SK-N-SH (cell line): Measurements from ENCODE around the gene PRKRIP1. TPM values are rescaled to one million over a fixed set of nuclear protein-coding genes. Genes with fewer than 3 reads are reported as not detected.

Source experiments
- CTCF ChIA-PET: fragments of 300-600, 350-600 bp; formaldehyde crosslinking; extraction: SDS; loops from one replicate; lab custom pipeline; 2021; lab: Yijun Ruan, JAX
- POLR2A ChIA-PET: fragments of 350-600 bp; sonication (Branson Sonifier 250); formaldehyde crosslinking; extraction: SDS; loops from one replicate; lab custom pipeline; 2020; ENCODE audit warnings: antibody characterized with exemption, inconsistent platforms; lab: Yijun Ruan, JAX
- DNase-seq: peaks from one replicate; pipeline ENCODE4 v3.0.0; 2012
- H2AFZ ChIP-seq: fragments of 200-600 bp; sonication (generic); 2 replicates; pipeline ENCODE4 v1.8.1; 2016; ENCODE audit warnings: antibody characterized with exemption, mild to moderate bottlenecking, low read depth
- H3F3A ChIP-seq: fragments of 200-600 bp; sonication (generic); replicated peaks from 2 replicates; pipeline ENCODE3; 2016; ENCODE audit warnings: antibody characterized with exemption, mild to moderate bottlenecking; ENCODE audit not compliant: insufficient read depth
- H3K27ac ChIP-seq, 2 experiments: fragments of 200-500 bp in 1 of 2; fragments of 200-600 bp in 1 of 2; sonication (Bioruptor generic) in 1 of 2; sonication (generic), shearing (Covaris generic) in 1 of 2; 2 replicates each; pipeline versions ENCODE4 v1.5.1 to v1.6.1; 2014 to 2016; ENCODE audit warnings: low read depth in 2 of 2, inconsistent platforms in 1 of 2, low read length in 1 of 2, mild to moderate bottlenecking in 1 of 2, mixed read lengths in 1 of 2
- H3K27me3 ChIP-seq: fragments of 200-600 bp; sonication (generic), shearing (Covaris generic); 2 replicates; pipeline ENCODE4 v1.6.1; 2016; ENCODE audit warnings: mixed run types; ENCODE audit not compliant: insufficient read depth
- H3K36me3 ChIP-seq, 2 experiments: fragments of 200-500 bp in 1 of 2; fragments of 200-600 bp in 1 of 2; sonication (Bioruptor generic) in 1 of 2; sonication (generic) in 1 of 2; replicated peaks in 1 of 2; 2 replicates each; pipeline versions ENCODE3 to v1.5.1; 2014 to 2016; ENCODE audit warnings: low read length in 1 of 2, mild to moderate bottlenecking in 1 of 2; ENCODE audit not compliant: insufficient read depth in 2 of 2, control insufficient read depth in 1 of 2
- H3K4me1 ChIP-seq, 2 experiments: fragments of 200-500 bp in 1 of 2; fragments of 200-600 bp in 1 of 2; sonication (Bioruptor generic) in 1 of 2; sonication (generic), shearing (Covaris generic) in 1 of 2; 2 replicates each; pipeline versions ENCODE4 v1.5.1 to v1.6.1; 2014 to 2016; ENCODE audit warnings: low read depth in 1 of 2, low read length in 1 of 2, mixed run types in 1 of 2; ENCODE audit not compliant: insufficient read depth in 2 of 2, control insufficient read depth in 1 of 2
- H3K4me2 ChIP-seq: fragments of 200-600 bp; sonication (generic), shearing (Covaris generic); 2 replicates; pipeline ENCODE4 v1.6.1; 2017; ENCODE audit warnings: mixed run types
- H3K4me3 ChIP-seq, 2 experiments: fragments of 200-500 bp in 1 of 2; fragments of 200-600 bp in 1 of 2; sonication (Bioruptor generic) in 1 of 2; sonication (generic), shearing (Covaris generic) in 1 of 2; 2 replicates each; pipeline versions ENCODE4 v1.5.1 to v1.8.1; 2014 to 2016; ENCODE audit warnings: low read depth in 2 of 2, inconsistent platforms in 1 of 2, low read length in 1 of 2, mild to moderate bottlenecking in 1 of 2, mixed read lengths in 1 of 2, moderate library complexity in 1 of 2
- H3K79me2 ChIP-seq: fragments of 200-600 bp; sonication (generic); 2 replicates; pipeline ENCODE4 v1.8.1; 2017; ENCODE audit warnings: mild to moderate bottlenecking; ENCODE audit not compliant: insufficient read depth
- H3K9ac ChIP-seq: fragments of 200-600 bp; sonication (generic); 2 replicates; pipeline ENCODE4 v1.6.1; 2017; ENCODE audit warnings: mixed run types
- H3K9me2 ChIP-seq: fragments of 200-600 bp; sonication (generic); 2 replicates; pipeline ENCODE4 v1.6.1; 2017; ENCODE audit warnings: mixed run types
- H3K9me3 ChIP-seq: fragments of 200-600 bp; sonication (generic); 2 replicates; pipeline ENCODE4 v1.6.1; 2017; ENCODE audit warnings: mixed run types, mild to moderate bottlenecking, moderate library complexity
- H4K20me1 ChIP-seq: fragments of 200-600 bp; sonication (generic); 2 replicates; pipeline ENCODE4 v1.6.1; 2017; ENCODE audit warnings: mild to moderate bottlenecking, mixed run types; ENCODE audit not compliant: insufficient read depth
- EP300 ChIP-seq, 2 experiments: IDR thresholded peaks; 2 replicates each; pipeline versions ENCODE4 v1.4.0 to v1.6.1; 2012; ENCODE audit warnings: borderline replicate concordance in 1 of 2, low read depth in 1 of 2, low read length in 1 of 2
- FOXJ3 ChIP-seq: sonication (generic); formaldehyde crosslinking; IDR thresholded peaks from 2 replicates; pipeline ENCODE4 v1.5.1; 2020; ENCODE audit warnings: mild to moderate bottlenecking, missing genetic modification reagents
- GATA2 ChIP-seq: sonication (generic); formaldehyde crosslinking; IDR thresholded peaks from 2 replicates; pipeline ENCODE4 v1.5.0; 2020; ENCODE audit warnings: mild to moderate bottlenecking, missing genetic modification reagents
- JUND ChIP-seq: IDR thresholded peaks from 2 replicates; pipeline ENCODE4 v1.4.0; 2012
- MXI1 ChIP-seq: IDR thresholded peaks from 2 replicates; pipeline ENCODE4 v1.6.1; 2012; ENCODE audit warnings: mild to moderate bottlenecking, low read depth, low read length, improper control_type of control experiment
- NFIC ChIP-seq: IDR thresholded peaks from 2 replicates; pipeline ENCODE4 v1.4.0; 2012; ENCODE audit warnings: borderline replicate concordance
- RCOR1 ChIP-seq: fragments of 150-350 bp; IDR thresholded peaks from 2 replicates; pipeline ENCODE4 v1.6.1; 2017; ENCODE audit warnings: antibody characterized with exemption, low read length
- RFX5 ChIP-seq: IDR thresholded peaks from 2 replicates; pipeline ENCODE4 v1.6.1; 2012; ENCODE audit warnings: mild to moderate bottlenecking, improper control_type of control experiment, low read length
- SIN3A ChIP-seq: IDR thresholded peaks from 2 replicates; pipeline ENCODE4 v1.6.1; 2012; ENCODE audit warnings: low read depth, mild to moderate bottlenecking, low read length, moderate library complexity, borderline replicate concordance
- SMC3 ChIP-seq: IDR thresholded peaks from 2 replicates; pipeline ENCODE4 v1.6.1; 2012; ENCODE audit warnings: low read depth, low read length, improper control_type of control experiment
- TCF12 ChIP-seq: IDR thresholded peaks from 2 replicates; pipeline ENCODE4 v1.4.0; 2012
- USF1 ChIP-seq: IDR thresholded peaks from 2 replicates; pipeline ENCODE4 v1.4.0; 2012; ENCODE audit warnings: low read depth, borderline replicate concordance
- ZBTB33 ChIP-seq: IDR thresholded peaks from 2 replicates; pipeline ENCODE4 v1.4.0; 2012; ENCODE audit warnings: low read depth, borderline replicate concordance
- WGBS: methylation state at CpG from one replicate; pipeline ENCODE4 v1.1.6; 2017; ENCODE audit warnings: low lambda C conversion rate; 5-methylcytosine and 5-hydroxymethylcytosine counted together
- polyA plus RNA-seq, 3 experiments: library from polyadenylated mRNA; depleted of rRNA; stranded (reverse); fragments of >200 nt; gene quantifications; 2 replicates each; pipeline ENCODE4 v1.2.3, GENCODE V29; 2012
- TF ChIP-seq, protein P1 (sequence below): IDR thresholded peaks from 2 replicates; pipeline ENCODE4 v1.4.0; 2012; ENCODE audit warnings: low read depth
- TF ChIP-seq, protein P2 (sequence below): IDR thresholded peaks from 2 replicates; pipeline ENCODE4 v1.6.1; 2012; ENCODE audit warnings: mild to moderate bottlenecking, low read depth, low read length, moderate library complexity
- TF ChIP-seq, protein P3 (sequence below): fragments of 150-350 bp; IDR thresholded peaks from 2 replicates; pipeline ENCODE4 v1.6.1; 2017; ENCODE audit warnings: antibody characterized with exemption, low read length, low read depth, borderline replicate concordance

Gene PRKRIP1
- polyA plus RNA-seq, 1 of the 3 experiments (the other 2 are of a cell fraction), result 41.2 TPM

DNA sequence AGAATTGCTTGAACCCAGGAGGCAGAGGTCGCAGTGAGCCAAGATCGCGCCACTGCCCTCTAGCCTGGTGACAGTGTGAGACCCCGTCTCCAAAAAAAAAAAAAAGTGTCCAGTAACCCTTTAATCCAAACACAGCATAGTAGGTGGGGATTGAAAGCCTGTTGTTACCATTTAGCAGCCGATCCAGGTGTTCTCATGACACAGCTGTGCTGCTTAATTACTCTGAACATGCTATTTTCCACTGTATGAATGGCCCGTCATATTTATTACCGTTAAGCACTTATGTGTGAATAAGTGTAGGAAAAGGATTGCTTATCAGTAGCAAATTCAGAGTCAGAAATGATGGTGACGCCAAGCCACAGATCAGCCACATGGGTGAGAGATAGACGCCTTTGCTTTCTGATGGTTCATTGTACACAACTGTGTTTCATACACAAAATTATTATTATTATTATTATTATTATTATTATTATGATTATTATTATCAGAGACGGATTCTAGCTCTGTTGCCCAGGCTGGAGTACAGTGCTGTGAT, 25.6 kb downstream of the PRKRIP1 start:
- Histone ChIP-seq H3K4me2 (no peak overlapping the region), H3K9ac (no peak overlapping the region), H4K20me1 (no peaks in the 10 kb centered on the region), H3K9me3 (no peaks in the 10 kb centered on the region), H3K9me2 (no peaks in the 10 kb centered on the region), H2AFZ (no peak overlapping the region), H3F3A (no peaks in the 10 kb centered on the region), H3K4me1 (no peaks in the 10 kb centered on the region), H3K27ac (no peak overlapping the region), H3K4me3 (no peak overlapping the region), H3K27me3 (no peaks in the 10 kb centered on the region), H3K79me2 (peaks cover 21% of the 10 kb centered on the region; the same call in 1 of the 2 replicates), H3K36me3 (peaks cover 48 to 51% of the 10 kb centered on the region in 2 experiments)
- WGBS, result 97% methylated on average over 10 of the region's 10 CpGs
- TF ChIP-seq, protein P1, sequence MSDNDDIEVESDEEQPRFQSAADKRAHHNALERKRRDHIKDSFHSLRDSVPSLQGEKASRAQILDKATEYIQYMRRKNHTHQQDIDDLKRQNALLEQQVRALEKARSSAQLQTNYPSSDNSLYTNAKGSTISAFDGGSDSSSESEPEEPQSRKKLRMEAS, result no peak
- TF ChIP-seq, protein P2, sequence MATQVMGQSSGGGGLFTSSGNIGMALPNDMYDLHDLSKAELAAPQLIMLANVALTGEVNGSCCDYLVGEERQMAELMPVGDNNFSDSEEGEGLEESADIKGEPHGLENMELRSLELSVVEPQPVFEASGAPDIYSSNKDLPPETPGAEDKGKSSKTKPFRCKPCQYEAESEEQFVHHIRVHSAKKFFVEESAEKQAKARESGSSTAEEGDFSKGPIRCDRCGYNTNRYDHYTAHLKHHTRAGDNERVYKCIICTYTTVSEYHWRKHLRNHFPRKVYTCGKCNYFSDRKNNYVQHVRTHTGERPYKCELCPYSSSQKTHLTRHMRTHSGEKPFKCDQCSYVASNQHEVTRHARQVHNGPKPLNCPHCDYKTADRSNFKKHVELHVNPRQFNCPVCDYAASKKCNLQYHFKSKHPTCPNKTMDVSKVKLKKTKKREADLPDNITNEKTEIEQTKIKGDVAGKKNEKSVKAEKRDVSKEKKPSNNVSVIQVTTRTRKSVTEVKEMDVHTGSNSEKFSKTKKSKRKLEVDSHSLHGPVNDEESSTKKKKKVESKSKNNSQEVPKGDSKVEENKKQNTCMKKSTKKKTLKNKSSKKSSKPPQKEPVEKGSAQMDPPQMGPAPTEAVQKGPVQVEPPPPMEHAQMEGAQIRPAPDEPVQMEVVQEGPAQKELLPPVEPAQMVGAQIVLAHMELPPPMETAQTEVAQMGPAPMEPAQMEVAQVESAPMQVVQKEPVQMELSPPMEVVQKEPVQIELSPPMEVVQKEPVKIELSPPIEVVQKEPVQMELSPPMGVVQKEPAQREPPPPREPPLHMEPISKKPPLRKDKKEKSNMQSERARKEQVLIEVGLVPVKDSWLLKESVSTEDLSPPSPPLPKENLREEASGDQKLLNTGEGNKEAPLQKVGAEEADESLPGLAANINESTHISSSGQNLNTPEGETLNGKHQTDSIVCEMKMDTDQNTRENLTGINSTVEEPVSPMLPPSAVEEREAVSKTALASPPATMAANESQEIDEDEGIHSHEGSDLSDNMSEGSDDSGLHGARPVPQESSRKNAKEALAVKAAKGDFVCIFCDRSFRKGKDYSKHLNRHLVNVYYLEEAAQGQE, result no peak
- no peak for TF ChIP-seq JUND
- TF ChIP-seq ZBTB33, result no peak
- no peak for TF ChIP-seq SIN3A
- no peak for TF ChIP-seq SMC3
- no peak for TF ChIP-seq MXI1
- no peak for TF ChIP-seq EP300 (IDR thresholded peaks at IDR 0.05; ENCODE audit: borderline replicate concordance in 1 of 2, low read depth in 1 of 2, low read length in 1 of 2)
- TF ChIP-seq USF1, result no peak
- ChIA-PET POLR2A (no interaction called here), CTCF (interaction anchor here (1.1 to 1.6 kb wide), 3 partner anchors 9 to 17 kb away, joined by 3 to 8 read pairs (median 5); no protein-coding TSS in a partner anchor)
- DNase-seq, result no peak

GRCh38 chr7:102424129-102424551, 28.0 kb downstream of the PRKRIP1 start:
- Histone ChIP-seq H3F3A (peaks cover 6% of the 10 kb centered on the region), H3K4me3 (no peak overlapping the region), H3K4me2 (no peak overlapping the region), H3K27ac (no peak overlapping the region), H4K20me1 (no peaks in the 10 kb centered on the region), H3K4me1 (no peaks in the 10 kb centered on the region), H3K9ac (no peak overlapping the region), H2AFZ (no peak overlapping the region), H3K27me3 (no peaks in the 10 kb centered on the region), H3K9me3 (no peaks in the 10 kb centered on the region), H3K36me3 (peaks cover 33 to 39% of the 10 kb centered on the region in 2 experiments), H3K79me2 (peaks cover 13% of the 10 kb centered on the region; the same call in 1 of the 2 replicates), H3K9me2 (no peaks in the 10 kb centered on the region)
- DNase-seq, result no peak
- WGBS, result 83% methylated on average over 5 of the region's 12 CpGs
- POLR2A ChIA-PET, result no interaction called here
- CTCF ChIA-PET, result interaction anchor here (1.8 to 2.4 kb wide), 2 partner anchors 11 to 19 kb away, joined by 6 to 11 read pairs; no protein-coding TSS in a partner anchor
- TF ChIP-seq TCF12 (no peak), GATA2 (CRISPR knock-in tag) (no peak), FOXJ3 (CRISPR knock-in tag) (no peak), USF1 (no peak), NFIC (no peak), RCOR1 (no peak), EP300 (IDR thresholded peaks at IDR 0.05; ENCODE audit: borderline replicate concordance in 1 of 2, low read depth in 1 of 2, low read length in 1 of 2) (no peak), RFX5 (no peak)
- TF ChIP-seq, protein P1, result no peak
- TF ChIP-seq, protein P3, sequence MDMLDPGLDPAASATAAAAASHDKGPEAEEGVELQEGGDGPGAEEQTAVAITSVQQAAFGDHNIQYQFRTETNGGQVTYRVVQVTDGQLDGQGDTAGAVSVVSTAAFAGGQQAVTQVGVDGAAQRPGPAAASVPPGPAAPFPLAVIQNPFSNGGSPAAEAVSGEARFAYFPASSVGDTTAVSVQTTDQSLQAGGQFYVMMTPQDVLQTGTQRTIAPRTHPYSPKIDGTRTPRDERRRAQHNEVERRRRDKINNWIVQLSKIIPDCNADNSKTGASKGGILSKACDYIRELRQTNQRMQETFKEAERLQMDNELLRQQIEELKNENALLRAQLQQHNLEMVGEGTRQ, result no peak
